SHP77 treated with DMSO at 0.1 percent for 48 hours (cell line): Measurements from ENCODE around the gene NPTN.
"Not testable (repeated sequence)": the region's sequence is repeated elsewhere in the genome, so short reads cannot be mapped to it uniquely, and the experiment has no call there.

Experiments
- DNase-seq: peaks from one replicate; lab custom pipeline; 2025; lab: John Stamatoyannopoulos, UW

NPTN gene

DNA sequence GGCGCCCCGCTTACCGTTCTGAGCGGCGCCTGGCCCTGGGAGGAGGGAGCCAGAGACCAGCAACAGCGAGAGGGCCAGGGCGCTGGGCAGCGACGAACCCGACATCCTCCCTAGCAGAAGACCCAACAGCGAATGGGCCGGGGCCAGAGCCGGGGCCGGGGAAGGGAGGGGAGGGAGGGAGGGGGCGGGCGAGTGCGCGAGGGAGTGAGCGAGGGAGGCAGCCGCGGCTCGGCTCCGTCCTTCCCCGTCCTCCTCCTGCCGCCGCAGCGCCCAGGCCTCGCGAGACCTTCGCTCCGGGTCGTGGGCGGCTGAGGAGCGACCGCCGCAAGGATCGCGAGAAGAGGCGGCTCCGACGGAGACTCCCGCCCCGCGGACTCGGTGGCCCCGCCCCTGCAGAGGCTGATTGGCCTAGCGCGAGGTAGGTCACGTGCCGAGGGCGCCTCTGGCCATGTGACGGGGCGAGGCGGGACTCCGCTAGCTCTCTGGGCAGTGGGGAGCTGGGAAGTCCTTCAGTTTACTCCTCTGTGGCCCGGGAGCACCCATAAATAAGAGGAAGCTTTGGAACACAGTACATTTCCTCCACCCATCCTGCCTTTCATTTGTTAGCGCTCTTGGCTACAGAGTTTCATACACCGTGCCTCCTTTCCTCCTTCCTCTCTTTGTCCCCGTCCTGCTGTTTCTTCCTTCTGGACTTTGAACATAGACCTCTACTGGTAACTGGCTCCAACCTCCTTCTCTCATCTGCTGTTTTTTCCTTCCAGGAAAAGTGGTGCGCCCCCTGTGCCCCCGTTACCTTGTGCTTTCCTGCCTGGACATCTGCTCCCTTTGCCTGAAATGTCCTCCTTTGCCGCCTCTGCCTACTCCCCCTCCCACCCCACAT, at the start of gene NPTN:
Gene NPTN, minus strand, starts transcription at position 279 of the 880 bp plus-strand sequence. Its CDS starts 174 bp downstream, at position 105.
- DNase-seq: peak; percentile 90

DNA sequence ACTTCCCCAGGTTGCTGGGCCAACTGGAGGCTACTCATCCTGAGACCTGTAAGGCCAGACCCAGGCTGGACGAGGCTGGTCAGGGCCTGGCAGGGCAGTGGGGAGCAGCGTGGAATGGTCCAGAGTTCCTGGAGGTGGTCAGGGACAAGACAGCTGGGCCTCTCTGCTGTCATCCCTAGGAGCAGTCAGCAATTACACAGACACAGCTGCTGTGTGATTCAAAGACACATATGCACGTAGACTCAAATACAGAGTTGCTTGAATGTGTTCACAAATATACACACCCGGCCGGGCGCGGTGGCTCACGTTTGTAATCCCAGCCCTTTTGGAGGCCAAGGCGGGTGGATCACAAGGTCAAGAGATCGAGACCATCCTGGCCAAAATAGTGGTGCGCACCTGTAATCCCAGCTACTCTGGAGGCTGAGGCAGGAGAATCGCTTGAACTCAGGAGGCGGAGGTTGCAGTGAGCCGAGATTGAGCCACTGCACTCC, 49.5 kb upstream of the NPTN start:
- no peak for DNase-seq

DNA sequence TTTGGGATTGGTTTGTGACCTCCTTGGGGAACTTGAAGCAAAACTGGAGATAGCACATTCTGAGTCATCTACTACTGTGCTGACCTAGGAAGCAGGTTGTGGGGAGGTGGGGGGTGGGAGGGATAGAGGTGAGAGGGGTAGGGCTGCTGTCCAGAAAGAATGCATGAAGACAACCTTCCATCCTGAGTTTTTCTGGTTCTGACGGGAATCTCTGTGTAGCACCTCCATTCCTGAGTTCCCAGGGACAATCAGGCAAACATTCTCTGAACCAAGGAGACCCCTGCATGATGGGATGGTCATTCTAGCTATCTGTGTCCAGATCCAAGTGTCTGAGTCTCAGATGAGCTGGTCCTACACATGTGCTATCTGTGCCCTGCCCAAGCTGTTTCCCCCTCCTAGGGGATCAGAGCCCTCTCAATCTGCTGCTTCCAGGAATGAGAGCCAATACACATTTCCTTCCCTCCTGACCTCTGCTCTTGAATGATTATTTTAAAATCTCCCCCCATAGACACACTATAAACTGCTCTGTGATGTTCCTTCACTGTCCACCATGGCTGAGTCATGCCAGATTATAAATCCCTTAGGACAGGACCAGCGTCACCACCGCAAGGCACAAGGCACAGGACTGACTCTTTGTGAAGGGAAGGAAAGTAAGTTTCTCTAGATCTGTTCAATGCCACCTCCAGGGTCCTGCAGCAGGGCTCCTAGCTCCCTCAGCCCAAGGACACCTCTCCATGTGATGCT, 48.8 kb upstream of the NPTN start:
- no peak for DNase-seq

DNA sequence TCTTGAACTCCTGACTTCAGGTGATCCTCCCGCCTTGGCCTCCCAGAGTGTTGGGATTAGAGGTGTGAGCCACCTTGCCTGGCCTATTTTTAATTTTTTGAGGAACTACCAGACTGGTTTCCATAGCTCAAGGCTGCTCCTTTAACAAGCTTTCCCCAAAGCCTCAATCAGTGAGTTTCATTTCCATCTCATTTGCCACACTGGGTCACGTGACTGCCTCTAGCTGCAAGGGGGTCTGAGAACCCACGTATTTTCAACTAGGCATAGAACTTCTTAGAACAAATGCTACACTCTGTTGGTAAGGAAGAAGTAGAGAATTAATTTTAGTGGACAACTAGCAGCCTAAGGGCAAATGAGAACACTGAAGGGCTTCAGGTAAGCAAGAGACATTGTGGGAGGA, 47.9 kb upstream of the NPTN start:
- no peak for DNase-seq

DNA sequence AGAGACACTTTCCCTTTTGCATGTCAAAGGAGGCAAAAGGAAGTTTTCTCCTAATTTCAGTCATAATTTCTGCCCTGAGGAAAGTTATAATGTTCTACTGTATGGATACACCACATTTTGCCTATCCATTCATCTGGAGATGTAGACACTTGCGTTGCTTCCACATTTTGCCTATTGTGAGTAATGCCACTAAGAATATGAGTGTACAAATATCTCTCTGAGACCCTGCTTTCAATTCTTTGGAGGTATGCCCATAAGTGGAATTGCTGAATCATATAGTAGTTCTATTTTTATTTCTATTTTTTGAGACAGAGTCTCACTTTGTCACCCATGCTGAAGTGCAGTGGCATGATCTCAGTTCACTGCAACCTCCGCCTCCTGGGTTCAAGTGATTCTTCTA, 47.4 kb upstream of the NPTN start:
- no peak for DNase-seq

DNA sequence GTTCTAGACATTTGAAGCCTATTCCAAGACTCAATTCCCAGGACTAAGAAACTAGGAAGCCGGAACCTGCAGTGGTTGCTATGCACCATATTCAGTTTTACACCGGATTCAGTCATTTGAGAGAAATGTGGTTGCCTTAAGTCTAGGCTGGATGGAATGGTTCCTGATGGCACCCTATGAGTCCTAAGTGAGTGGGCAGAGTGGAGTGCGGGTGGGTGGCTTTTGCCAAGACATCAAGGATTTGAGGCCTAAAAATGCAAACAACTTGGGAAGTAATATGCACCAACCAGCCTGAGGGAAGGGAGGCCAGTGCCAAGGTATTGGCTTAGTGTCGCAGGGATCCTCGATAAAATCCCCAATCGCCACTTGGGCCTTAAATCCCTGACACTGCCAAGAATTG, 46.8 kb upstream of the NPTN start:
- DNase-seq: no peak

DNA sequence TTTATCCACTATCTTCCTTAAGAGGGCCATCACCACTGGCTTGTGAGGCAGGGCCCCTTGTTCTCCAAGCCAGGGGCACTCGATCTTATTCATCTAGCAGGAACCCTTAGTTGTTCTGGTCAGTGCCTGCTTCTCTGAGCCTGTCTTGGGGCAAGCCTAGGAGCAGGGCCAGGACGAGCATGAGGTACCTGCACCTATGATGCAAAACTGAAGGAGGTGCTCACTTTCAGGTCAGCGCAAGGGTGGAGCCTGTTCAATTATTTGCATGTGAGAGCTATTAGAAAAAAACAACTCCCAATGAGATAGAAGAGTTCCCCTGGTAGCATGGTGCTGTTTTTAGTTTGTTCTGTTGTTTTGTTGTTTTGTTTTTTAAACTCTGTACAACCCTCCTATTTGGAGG, 46.0 kb upstream of the NPTN start:
- no peak for DNase-seq

DNA sequence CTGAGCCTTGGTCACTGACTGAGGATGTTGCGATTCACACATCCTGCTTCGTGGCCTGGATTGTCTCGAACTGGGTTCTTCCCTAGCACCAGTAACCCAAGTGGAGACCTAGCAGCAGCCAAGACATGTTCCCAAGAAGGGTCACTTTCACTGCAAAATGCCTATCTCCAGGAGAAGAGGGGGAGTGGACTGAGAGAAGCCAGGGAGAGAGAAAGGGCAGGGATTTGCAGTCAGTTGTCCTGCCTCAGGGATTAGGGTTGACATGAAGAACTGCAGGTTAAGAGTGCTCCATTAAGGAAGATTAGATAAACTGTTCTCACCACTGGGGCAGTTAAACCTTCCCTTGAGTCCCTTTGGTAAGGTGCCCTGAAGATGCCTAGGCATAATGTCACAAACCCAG, 45.3 kb upstream of the NPTN start:
- no peak for DNase-seq

DNA sequence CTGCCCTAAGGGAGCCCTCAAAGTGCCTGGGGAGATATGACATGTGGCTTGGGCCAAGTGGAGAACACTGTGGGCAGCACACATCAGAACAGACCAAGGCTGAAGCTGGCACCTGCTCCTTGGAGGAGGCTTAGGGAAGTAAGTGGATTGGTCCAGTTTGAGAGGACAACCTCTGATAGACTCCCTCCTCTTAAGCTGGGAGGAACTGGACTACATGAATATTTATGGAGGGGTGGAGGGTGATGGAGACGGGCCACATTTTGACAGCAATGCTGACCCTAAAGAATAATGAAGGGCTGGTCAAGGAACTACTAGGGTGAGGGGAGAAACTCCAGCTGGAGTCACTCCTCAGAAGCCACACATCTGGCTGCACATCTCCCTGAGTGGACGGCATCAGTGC, 44.5 kb upstream of the NPTN start:
- DNase-seq: no peak

DNA sequence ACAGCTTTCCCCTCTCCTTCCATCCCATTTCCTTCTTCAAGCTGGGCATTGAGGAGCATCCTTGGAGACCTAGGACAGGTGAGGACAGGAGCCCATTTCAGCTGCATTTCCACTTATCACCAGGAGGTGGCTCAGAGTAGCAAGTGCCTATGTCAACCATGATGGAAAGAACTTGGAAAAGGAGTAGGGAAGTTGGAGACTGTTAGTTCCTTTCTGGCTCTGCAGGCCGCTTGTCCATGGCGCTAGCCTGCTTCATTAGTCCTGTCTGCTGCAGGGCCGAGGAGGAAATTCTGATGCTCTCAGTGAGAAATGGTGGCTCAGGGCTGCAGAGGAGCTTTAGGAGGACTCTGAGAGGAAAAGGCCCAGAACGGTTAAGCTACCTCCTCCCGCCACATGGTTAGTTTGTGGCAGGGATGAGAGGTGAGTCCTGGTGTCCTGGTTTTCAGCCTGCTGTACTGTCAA, 44.0 kb upstream of the NPTN start:
- peak; percentile 10 for DNase-seq

DNA sequence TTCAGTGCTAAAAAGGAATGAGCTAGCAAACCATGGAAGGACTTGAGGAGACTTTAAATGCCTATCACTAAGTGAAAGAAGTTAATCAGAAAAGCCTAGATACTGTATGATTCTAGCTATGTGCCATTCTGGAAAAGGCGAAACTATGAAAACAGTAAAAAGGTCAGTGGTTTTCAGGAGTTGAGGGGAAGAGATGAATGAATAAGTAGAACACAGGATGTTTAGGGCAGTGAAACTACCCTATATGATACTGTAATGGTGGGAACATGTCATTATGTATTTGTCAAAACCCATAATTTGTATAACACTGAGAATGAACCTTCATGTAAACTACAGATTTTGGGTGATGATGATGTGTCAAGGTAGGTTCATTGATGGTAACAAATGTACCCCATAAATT, 41.4 kb upstream of the NPTN start:
- DNase-seq: no peak

DNA sequence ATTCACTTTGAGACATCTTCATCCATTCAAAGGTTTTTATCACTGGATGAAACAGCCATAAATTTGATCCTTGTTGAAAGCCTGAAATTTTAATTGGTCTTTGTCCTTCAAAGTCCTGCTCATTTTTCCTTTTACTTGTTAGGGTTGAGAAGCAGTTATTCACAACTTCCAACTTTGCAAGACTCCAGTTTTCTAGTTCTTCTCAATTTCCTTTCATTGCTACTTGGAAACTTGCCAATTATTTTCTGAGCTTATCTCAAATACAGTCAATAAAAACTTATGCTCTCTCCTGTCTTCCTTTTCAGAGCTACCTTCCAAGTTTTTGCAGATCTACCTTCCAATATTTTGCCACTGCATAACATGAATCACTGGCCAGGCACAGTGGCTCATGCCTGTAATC, 27.3 kb upstream of the NPTN start:
- no peak for DNase-seq

DNA sequence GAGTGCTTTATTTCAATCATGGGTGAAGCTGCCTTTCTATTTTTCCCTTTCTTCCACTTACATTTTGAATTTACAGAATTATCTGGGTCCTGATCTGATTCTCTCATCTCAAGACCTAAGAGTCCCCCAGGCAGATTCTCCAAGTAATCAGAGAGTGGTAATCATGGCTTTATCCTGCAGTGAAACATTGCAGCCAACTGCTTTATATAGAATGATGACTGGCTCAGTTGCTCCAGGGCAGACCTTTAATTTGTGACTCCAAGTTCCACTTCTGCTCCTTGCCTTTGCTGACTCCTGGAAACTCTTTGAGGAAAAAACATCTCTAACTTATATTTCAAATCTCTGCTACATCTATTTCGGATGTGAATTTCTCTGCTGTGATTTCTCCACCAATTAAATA, 25.5 kb upstream of the NPTN start:
- no peak for DNase-seq

DNA sequence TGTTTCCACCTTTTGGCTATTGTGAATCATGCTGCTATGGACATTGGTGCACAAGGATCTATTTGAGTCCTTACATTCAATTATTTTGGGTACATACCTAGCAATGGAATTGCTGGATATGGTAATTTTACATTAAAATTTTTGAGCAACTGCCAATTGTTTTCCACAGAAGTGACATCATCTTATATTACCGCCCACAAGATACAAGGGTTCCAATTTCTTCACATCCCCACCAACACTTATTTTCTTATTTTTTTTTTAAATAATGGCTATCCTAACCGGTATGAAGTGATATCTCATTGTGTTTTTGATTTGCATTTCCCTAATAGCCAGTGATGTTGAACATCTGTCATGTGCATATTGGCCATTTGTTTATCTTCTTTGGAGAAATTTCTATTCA, 22.5 kb upstream of the NPTN start:
- no peak for DNase-seq

DNA sequence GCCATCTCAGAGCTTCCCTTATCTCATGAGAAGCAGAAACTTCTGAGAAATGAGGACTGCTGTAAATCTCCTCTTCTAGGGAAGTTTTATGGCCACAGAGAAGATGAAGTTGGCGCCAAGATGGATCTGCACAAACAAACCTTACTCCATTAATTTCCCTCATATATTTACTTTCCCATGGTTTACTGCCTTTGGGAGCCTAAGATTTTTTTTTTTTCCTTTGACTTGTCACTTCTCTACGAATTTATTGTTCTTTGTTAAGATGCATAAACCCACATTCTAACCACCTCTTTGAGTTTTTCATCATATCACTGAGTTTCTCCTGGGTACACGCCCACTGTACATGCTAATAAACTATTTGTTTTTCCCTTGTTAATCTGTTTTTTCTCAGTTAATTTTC, 21.5 kb upstream of the NPTN start:
- DNase-seq: no peak

DNA sequence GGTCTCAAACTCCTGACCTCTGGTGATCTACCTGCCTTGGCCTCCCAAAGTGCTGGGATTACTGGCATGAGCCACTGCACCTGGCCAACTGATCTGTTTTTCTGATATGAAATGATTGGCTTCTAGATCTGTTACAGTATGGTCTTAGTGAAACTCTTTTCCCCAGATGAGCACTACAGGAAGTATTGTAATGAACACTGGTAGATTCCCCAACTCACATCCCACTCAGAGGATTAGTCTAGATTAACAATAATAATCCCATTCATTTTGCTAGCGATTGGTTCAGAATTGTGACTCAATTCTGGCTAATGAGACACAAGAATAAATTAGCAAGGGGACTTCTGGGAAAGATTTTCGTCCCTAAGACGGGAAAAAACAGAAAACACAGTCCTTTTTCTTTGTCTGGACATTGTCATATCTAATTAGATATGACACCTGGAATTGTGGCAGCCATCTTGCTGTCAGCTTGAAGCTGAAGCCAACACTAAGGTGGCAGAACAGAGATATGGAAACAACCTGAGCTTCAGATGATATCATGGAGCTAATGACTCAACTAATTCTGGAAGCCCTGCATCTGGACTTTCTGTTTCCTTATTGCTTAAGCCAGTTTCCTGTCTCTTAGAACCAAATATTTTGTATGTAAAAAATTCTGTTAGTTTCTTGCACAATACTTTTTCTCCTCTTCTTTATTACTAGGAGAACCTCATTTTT, 17.4 kb upstream of the NPTN start:
- DNase-seq: no peak

DNA sequence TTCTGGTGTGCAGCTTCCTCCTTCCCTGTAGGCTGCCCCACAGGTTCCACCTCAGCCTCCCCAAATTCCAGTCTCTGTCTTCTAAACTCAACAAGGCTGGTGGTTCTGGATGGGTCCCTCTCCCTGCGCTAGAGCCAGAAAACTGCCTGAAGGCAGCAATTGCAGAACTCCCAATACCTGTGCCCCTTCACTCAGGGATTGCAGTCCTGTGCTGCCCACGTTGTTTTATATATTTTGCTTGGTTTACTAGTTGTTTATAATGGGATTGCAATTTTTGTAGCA, 14.8 kb upstream of the NPTN start:
- DNase-seq: no peak

DNA sequence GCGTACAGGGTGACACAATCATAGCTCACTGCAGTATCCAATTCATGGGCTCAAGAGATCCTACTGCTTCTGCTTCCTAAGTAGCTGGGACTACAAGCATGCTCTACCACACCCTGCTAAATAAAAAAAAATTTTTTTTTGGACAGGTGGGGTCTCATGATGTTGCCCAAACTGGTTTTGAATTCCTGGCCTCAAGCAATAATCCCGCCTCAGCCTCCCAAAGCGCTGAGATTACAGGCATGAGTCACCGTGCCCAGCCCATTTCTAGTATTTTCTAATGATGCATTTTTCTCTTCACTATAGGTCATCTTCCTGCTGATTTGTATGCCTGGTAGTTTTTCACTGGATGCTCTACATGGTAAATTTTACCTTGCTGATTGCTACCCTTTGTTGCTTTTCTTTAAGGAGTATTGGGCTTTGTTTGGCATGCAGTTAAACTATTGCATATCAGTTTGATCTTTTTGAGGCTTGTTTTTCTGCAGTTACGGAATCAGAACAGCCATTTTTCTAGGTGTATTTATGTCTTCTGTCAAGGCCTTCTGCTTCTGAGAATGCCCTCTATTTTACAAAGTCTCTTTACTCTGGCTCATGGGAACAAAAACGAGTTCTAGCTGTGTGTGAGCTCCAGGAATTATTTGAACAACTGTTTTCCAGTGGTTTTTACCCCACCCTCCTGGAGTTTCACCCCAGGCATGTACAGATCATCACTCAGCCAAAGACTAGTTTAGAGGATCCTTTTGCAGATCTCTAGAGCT, 14.2 kb upstream of the NPTN start:
- no peak for DNase-seq

DNA sequence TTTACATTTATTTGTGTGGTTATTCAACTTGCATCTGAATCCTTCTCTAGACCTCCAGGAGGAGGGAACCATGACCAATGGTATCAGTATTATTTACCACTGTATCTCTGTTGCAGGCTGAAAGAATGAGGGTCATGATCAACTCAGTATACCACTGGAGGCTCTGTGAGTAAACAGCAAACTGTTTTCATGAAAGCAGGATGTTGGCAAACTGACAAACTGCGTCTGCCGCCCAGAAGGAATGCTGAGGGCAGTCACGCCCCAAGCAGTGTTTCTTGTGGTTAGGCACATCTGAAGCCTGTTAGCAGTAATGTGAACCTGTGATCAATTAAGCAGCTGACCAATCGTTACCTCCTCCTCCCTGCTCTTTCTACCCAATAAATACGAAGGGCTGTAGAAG, 6.3 kb upstream of the NPTN start:
- DNase-seq: not testable (repeated sequence)

DNA sequence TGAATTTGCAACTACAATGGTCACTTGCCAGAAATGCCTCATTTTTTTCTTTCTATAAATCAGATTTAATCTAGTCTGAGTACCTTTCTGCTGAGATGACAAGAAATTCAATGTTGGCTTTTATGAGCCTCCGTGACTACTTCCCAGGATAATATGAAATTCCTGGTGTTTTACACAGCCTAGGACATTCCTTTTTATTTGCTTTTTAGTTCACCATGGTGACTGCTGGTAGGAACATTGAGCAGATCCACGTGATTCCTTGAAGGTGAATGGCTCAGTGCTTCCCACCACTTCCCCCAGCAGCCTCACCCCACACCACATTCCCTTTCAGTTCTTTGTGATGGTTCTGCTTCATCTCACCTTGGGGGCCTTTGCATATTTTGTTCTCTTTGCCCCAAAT, 4.3 kb upstream of the NPTN start:
- no peak for DNase-seq

DNA sequence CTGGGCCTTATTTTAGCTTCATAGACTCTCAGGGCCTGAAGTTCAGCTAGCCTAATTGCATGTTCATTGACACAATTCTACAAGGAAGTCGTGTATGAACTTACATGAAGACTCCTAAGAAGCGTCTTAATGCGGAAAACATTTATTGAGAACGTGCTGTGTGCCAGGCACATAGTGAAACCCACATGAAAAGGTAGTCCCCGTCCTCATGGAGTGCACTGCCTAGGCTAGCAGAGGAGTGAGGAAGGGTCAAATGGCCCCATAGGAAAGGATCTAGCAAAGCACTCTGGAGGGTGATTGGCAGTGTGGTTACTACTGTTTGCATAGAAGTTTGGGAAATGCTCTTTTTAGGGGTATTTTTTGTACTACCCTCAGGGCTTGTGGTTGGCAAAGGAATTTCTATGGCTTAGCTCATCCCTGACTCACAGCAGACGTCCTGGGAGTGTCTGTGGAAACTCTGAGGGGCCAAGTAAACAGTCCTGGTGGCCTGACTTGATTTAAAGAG, 854 bp upstream of the NPTN start:
- no peak for DNase-seq

DNA sequence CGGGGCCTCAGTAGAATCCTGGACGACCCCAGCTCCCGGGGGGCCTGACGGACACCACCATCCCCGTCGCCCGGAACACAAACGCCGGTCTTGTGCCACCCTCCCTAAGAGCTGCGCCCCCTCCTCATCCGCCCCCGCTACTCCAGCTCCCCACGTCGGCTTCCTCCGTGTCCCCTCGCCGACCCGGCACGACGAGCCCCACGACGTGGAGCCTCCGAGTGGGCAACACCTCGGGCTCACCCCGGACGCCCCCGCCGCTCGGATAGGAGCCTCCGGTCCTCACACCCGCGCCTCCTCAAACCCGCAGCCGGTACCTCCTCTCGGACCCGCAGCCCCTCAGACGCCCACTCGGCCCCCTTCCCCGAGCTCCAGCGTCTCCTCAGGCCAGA, 525 bp downstream of the NPTN start:
- no peak for DNase-seq
